GM12801 (cell line): ENCODE data around the gene TLE3.

ENCODE experiments used
- CTCF ChIP-seq: IDR thresholded peaks from one replicate; pipeline ENCODE4 v1.5.1; 2011; ENCODE audit warnings: control low read depth; ENCODE audit not compliant: insufficient read length; ENCODE audit errors: extremely low read depth

TLE3 gene

GRCh38 chr15:70097321-70098152 is at the start of gene TLE3:
Gene TLE3, minus strand, starts transcription at chr15:70097917. Its CDS starts 1,119 bp downstream, at chr15:70096798.
- no peak for TF ChIP-seq CTCF

GRCh38 chr15:70147178-70147760 is 49.6 kb upstream of the TLE3 start:
- no peak for TF ChIP-seq CTCF

GRCh38 chr15:70146771-70147170 is 49.1 kb upstream of the TLE3 start:
- TF ChIP-seq CTCF, result no peak

- TF ChIP-seq CTCF, result no peak
Observed at GRCh38 chr15:70146162-70146561, 48.4 kb upstream of the TLE3 start.

GRCh38 chr15:70145261-70145660 is 47.5 kb upstream of the TLE3 start:
- TF ChIP-seq CTCF, result no peak

GRCh38 chr15:70142322-70143191 is 44.8 kb upstream of the TLE3 start:
- no peak for TF ChIP-seq CTCF

- TF ChIP-seq CTCF, result no peak
Observed at GRCh38 chr15:70142072-70142321, 44.3 kb upstream of the TLE3 start.
